ENCODE measurements around the gene URI1. TPM values are rescaled to one million over a fixed set of nuclear protein-coding genes. Genes with fewer than 3 reads are reported as not detected.

URI1 gene
- total RNA-seq, 1 donor from 2014 or later = 57.5 TPM

DNA sequence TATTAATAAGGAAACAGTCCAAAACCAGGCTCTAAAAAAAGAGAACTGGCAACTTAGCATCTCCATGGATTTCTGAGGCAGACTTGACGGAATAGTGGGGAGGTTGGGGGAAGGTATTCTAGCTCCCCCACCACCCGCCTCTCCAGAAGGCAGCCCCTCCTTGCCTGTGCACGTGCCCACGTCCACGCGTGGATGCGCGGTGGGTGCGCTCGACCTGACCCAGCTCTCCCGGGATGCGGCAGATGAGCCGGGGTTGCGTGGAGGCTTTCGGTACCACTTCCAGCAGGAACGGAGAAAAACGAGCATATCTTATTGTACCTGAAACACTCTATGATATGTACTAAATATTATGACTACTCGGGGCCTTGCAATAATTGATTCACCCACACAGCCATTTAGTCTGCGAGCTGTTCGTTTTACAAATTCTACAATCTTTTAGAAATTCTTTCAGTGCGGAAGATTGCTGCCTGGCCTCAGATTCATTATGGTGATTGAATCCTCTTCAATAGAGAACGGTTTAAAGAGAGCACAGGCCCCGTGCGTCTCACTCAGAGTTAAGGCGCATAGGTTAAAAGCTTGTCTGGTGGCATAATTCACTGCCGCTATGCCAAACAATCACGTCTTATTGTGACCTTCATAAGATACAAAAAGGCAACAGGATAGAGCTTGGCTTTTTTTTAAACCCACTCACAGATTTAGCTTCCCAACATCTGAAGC lies 117.9 kb downstream of the URI1 start:
- no peak for DNase-seq

DNA sequence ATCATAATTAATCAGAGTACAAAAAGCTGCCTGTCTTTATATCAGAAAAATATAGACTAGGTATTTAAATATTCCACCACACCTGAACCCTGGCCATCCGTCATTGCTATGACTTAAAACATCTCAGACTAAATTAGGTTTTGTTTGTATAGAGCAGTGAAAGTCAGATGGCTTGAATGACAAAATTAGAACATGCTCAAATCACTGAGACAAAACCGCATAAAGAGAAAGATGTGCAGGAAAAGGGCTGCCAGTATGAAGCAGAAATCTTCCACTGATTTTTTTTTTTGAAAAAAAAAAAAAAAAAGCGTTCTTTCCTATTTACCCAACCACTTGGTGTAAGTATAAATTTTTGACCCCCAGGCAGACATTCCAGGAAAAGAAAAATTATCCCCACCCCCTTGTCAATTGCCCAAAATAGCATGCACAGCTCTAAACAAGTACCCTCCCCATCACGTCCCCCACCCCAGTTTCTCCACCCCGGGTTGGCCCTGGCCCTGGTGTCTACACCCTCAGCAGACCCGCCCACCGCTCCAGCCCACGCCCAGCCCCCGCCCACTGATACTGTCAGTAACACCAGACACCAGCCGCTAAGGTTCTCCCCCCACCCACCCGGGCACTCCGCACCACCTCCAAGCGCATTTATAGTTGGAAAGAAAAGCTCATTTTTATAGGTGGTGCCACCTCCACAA lies 118.6 kb downstream of the URI1 start:
- DNase-seq = no peak

DNA sequence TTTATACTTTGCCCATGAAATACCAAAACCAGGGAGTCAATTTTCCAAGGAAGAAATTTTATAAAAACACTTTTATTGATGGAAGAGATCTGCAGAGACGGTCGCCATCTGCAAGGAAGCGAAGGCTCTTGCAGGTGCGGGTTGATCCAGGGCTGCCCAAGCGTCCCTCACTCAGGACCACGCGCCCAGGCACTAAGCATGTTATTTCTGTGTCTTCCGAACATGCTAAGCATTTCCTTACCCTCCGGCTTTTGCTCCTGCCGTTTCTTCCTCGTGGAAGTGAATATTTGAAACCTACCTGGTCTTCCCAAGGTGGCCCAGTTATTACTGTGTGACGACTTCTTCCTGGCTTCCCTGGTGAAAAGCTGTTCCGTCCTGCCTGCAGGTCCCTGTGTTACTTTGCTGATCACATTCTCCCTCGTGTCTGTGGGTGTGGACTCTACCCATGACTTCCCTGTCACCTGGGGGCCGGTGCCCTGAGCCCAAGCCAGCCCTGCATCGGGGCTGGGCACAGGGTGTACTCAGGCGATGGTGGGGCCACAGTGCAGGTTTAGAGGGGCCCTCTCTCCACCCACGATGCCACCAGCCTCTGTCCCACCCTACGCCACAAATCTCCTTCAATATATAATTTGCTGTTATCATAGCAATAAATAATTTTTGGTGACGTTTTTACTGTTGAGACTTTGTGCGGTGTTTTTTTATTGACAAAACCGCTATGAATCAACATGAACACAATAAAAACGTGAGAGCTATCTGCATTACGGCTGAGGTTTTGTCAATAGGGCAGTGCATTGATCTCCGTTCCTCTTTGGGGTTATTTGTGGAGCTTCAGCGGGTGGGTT lies 119.4 kb downstream of the URI1 start:
- DNase-seq = no peak

DNA sequence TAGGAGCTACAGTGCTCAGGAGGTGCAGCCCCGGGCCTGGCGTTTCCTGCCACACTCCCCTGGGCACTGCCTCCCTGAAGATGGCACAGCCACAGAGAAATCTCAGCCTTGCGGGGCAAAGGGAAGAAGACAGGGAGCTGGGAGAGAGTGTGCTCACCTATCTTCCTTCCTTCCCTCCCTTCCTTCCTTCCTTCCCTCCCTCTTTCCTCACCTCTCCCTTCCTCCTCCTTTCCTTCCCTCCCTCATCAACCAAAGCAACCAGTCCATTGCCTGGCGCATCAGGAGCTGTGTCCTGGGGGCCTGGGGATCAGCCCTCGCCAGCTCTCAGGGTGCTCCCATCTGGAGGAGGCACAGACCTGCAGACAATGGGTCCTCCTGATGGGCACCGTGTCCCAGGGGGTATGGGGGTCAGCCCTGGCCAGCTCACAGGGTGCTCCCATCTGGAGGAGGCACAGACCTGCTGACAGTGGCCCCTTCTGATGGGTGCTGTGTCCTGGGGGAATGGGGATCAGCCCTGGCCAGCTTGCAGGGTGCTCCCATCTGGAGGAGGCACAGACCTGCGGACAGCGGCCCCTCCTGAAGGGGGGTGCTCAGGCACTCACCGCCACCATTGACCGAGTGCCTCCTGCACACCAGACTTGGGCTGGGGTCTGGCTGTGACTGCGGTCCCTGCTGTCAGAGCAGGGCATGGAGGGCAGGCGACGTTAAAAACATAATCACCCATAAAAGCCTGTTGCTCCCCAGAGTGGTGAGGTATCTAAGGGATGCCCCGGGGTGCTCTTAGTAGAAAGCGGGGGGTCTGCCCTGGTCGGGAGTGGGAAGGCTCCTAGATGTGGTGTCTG lies 120.2 kb downstream of the URI1 start:
- DNase-seq = no peak

DNA sequence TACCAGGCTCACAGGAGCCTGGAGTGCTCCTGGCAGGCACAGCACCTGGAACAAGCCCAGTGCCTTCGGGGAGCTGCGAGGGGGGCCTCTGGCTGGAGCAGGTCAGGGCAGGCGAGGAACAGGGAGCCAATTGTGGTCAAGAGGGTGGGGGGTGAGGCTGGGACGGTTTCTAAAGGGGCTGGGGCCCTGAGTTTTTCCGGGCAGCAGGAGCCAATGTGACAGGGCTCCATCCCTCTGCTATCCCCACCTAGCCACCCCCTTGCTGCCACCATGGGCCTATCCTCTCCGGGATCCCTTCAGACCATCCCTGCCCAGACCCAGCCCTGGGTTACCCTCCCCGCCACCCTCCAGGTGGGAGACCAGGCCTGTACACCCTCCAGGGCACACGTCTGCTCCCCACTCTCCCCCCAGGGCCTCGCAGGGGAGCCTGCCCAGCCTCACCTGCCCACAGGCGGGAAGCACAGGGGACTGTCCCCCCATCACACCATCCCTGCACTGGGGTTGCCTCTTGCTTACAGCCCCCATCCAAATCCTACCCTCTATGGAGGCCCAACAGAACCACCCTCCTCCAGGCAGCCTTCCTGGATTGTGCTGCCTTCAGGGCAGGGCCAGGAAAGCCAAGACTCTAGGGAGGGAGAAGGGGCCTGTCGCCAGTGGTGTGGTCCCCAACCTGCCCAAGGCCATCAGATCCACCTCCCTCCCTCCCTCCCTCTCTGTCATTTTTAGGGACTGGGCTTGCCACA lies 121.0 kb downstream of the URI1 start:
- DNase-seq = no peak

GRCh38 chr19:30063650-30064347 lies 121.8 kb downstream of the URI1 start:
- DNase-seq = no peak

DNA sequence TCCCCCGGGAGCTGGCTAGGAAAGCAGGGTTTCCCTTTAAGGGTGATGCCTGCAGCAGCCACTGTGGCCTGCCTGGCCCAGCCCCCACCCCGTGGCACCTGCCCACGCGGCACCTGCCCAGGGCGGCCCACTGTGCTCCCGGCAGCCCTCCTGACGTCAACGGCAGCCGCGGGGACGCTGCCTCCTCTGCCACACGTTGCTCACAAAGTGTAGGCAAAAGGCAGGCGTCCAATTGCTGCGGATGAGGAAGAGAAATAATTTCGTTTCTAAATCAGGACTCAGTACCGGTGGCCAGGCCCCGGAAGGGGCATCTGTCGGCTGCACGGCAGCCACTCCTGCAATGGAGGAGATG lies 122.3 kb downstream of the URI1 start:
- DNase-seq = no peak

DNA sequence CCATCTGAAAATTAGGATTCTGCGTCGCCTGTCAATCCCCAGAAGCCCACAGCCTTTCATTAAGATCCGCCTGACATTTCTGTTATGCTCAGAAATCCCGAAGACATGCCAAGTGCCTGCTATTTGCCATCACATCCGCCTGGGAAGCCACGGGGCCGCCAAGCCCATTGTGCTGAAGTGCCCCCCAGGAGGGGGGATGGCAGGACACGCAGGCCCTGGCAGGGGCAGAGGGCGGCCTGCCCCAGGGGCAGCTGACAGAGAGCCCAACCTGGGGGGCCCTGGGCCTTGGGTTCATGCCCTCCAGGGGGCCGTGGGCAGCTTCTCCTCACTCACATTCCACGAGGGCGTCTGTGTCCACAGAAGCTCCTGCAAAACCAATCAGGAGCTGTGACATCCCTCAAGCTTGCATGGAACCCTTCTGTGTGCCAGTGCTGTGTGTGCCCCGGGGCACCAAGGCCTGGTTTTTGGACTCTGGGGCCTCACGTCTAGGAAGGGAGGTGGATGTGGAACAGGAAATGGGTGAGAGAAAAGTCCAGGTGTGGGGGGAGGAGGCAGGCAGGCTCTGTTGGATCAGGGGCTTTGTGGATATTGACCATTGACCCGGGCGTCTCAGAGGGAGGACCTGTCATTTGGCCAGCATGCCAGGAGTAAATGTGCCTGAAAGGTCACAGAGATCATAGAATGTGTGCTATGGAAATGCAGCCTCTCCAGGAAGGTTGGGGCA lies 122.9 kb downstream of the URI1 start:
- no peak for DNase-seq

DNA sequence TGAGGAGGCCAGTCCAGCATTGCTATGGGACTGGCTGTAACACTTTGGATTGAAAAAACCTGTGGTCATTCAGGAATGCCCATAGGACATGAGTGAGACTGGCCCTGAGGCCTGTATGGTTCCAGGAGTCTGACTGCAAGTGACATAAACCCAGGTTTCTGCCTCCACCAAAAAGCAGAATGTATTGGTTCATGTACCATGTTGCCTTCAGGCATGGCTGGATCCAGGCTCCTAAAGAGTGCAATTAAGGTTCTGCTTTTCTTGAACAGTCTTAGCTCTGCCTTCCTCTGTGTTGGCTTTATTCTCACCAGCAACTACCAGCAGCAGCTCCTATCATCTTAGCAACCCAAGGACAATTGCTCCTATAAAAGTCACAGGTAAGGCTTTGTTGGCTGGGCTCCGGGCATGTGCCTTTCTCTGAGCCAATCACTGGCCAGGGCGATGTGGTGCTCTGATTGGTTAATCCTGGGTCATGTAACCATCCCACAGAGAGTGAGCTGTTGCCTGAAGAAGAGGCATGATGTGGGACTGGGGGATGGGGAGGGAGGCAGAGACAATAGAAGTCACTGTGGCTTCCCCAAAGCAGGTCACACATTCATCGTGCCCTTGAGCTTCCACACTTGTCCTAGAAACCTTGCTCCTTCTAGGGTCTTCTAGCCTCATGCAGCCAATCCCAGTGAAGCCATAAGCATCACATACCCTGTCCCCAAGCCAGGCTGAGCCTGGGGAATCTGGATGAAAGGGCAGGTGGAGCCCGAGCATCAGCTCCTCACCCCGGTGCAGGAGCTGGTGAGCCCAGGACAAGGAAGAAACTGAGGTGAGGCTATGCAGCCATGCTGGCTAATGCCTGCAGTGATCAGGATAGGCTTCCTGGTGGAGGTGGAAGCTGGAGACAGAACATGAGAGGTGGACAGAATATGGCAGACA lies 123.9 kb downstream of the URI1 start:
- no peak for DNase-seq

Small RNAs within 50 kb of the gene (small RNA-seq; reads per million reads assigned to genes)
- gene AC008798.1 (ENCODE audit: low replicate concordance) (not detected), gene TAF9P3 (ENCODE audit: low replicate concordance) (not detected)

Other genes with a start within 250 kb of the URI1 start
- gene C19orf12, start 227.0 kb upstream of the URI1 start, total RNA-seq = 21.2 TPM
- gene CCNE1, start 130.2 kb upstream of the URI1 start, total RNA-seq = 5.8 TPM